SU-DHL-6 (cell line): ENCODE measurements around the gene UBC.

ENCODE experiments used
- H2AFZ ChIP-seq: fragments of 200-600 bp; sonication (generic); 2 replicates; pipeline ENCODE4 v1.6.1; 2014; ENCODE audit warnings: low read depth, mild to moderate bottlenecking, moderate library complexity, mixed read lengths, antibody characterized with exemption, low read length; ENCODE audit not compliant: severe bottlenecking
- H3F3A ChIP-seq: fragments of 200-600 bp; shearing (Covaris generic); 2 replicates; pipeline ENCODE4 v1.6.0; 2016; ENCODE audit warnings: antibody characterized with exemption, mild to moderate bottlenecking; ENCODE audit not compliant: insufficient read depth
- H3K27ac ChIP-seq: fragments of 200-600 bp; sonication (generic); 2 replicates; pipeline ENCODE4 v1.5.1; 2016; ENCODE audit warnings: low read depth, mild to moderate bottlenecking, low read length, moderate library complexity, mixed read lengths
- H3K27me3 ChIP-seq: fragments of 200-600 bp; sonication (generic), shearing (Covaris generic); 2 replicates; pipeline ENCODE4 v1.6.0; 2014; ENCODE audit warnings: mild to moderate bottlenecking, low read length
- H3K36me3 ChIP-seq: fragments of 200-600 bp; sonication (generic); 2 replicates; pipeline ENCODE4 v1.6.1; 2014; ENCODE audit warnings: mild to moderate bottlenecking, low read length, mixed read lengths
- H3K4me2 ChIP-seq: fragments of 300-600, 200-600 bp; shearing (Covaris generic), sonication (generic); 2 replicates; pipeline ENCODE4 v1.6.0; 2014; ENCODE audit warnings: low read length, low read depth, mild to moderate bottlenecking; ENCODE audit not compliant: poor library complexity, severe bottlenecking
- H3K4me3 ChIP-seq: fragments of 200-600 bp; sonication (generic); 2 replicates; pipeline ENCODE4 v1.5.1; 2014; ENCODE audit warnings: antibody characterized with exemption, low read length, mild to moderate bottlenecking, mixed read lengths; ENCODE audit not compliant: insufficient read depth, poor library complexity, severe bottlenecking
- H3K79me2 ChIP-seq: fragments of 200-600 bp; sonication (generic); 2 replicates; pipeline ENCODE4 v1.6.1; 2014; ENCODE audit warnings: mild to moderate bottlenecking, low read length, moderate library complexity; ENCODE audit not compliant: insufficient read depth
- H3K9ac ChIP-seq: fragments of 200-600 bp; sonication (generic); 2 replicates; pipeline ENCODE4 v1.7.0; 2014; ENCODE audit warnings: mild to moderate bottlenecking, low read length
- H3K9me2 ChIP-seq: fragments of 200-600 bp; sonication (generic); replicated peaks from 2 replicates; pipeline ENCODE4 v1.6.1; 2014; ENCODE audit warnings: low read length; ENCODE audit not compliant: insufficient read depth
- H3K9me3 ChIP-seq: fragments of 200-600 bp; sonication (generic); 2 replicates; pipeline ENCODE4 v1.6.1; 2014; ENCODE audit warnings: low read length, mixed read lengths; ENCODE audit not compliant: insufficient read depth
- H4K20me1 ChIP-seq: fragments of 200-600 bp; sonication (generic); 2 replicates; pipeline ENCODE4 v1.6.1; 2014; ENCODE audit warnings: low read depth, mild to moderate bottlenecking, antibody characterized with exemption, low read length, moderate library complexity, mixed read lengths
- EZH2phosphoT487 ChIP-seq: fragments of 200-600 bp; sonication (generic), shearing (Covaris generic); conservative IDR thresholded peaks from 2 replicates; pipeline ENCODE4 v1.6.1; 2018; ENCODE audit warnings: mild to moderate bottlenecking, antibody characterized with exemption, low read length, moderate library complexity, mixed read lengths
- TF ChIP-seq, protein P1 (sequence below): fragments of 200-600 bp; sonication (generic); IDR thresholded peaks from one replicate; pipeline ENCODE4 v1.5.1; 2017; ENCODE audit warnings: antibody characterized with exemption, mild to moderate bottlenecking, low read length, moderate library complexity; ENCODE audit not compliant: insufficient read depth, poor library complexity, severe bottlenecking

UBC gene

DNA sequence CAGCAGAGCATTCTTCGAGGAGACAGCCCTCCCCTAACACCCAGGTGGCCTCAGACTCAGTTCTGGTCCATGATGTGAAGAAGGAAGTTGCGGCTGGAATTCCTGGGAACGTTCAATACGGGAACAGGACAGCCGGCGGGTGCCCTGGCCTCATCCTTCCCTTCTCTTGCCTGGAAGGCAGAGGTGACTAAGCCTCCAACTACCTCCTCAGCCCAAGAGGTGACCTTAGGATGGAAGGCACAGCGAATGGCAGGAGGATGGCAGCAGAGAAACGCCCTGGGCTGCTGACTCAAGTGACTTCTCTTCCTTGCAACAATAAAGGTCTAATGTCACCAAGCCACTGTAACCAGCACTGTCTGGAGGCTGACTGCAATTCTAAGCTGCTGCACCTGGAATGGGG, 38.4 kb upstream of the UBC start:
- no peaks in the 10 kb centered on the region for H3K27me3 ChIP-seq
- H3K4me3 ChIP-seq = no peak overlapping the region
- no peak overlapping the region for H2AFZ ChIP-seq
- no peaks in the 10 kb centered on the region for H3F3A ChIP-seq
- no peaks in the 10 kb centered on the region for H3K36me3 ChIP-seq
- H3K4me2 ChIP-seq = no peak overlapping the region
- no peak overlapping the region for H3K27ac ChIP-seq
- TF ChIP-seq, protein P1, sequence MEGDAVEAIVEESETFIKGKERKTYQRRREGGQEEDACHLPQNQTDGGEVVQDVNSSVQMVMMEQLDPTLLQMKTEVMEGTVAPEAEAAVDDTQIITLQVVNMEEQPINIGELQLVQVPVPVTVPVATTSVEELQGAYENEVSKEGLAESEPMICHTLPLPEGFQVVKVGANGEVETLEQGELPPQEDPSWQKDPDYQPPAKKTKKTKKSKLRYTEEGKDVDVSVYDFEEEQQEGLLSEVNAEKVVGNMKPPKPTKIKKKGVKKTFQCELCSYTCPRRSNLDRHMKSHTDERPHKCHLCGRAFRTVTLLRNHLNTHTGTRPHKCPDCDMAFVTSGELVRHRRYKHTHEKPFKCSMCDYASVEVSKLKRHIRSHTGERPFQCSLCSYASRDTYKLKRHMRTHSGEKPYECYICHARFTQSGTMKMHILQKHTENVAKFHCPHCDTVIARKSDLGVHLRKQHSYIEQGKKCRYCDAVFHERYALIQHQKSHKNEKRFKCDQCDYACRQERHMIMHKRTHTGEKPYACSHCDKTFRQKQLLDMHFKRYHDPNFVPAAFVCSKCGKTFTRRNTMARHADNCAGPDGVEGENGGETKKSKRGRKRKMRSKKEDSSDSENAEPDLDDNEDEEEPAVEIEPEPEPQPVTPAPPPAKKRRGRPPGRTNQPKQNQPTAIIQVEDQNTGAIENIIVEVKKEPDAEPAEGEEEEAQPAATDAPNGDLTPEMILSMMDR = no peak
- no peak for TF ChIP-seq EZH2phosphoT487
- no peaks in the 10 kb centered on the region for H3K79me2 ChIP-seq
- H3K9me3 ChIP-seq = no peaks in the 10 kb centered on the region
- H3K9ac ChIP-seq = no peak overlapping the region
- no peaks in the 10 kb centered on the region for H4K20me1 ChIP-seq
- no peaks in the 10 kb centered on the region for H3K9me2 ChIP-seq

DNA sequence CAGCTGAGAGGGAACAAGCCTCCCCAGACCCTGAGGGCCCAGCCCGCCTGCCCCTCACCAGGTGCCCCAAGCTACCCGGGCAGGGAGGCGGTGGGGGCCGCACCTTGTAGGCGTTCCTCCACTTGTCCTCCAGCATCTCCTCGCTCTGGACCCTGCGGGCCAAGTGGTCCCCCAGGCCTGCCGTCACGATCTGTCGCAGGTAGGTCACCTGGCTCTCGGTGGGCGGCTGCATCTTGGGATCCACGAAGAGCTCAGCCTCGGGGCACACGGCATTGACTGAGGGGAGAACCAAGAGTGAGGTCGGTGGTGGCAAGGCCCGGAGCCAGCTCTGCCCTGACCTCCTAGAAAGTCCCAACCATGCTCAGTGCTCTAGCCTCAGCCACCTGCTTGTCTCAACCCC, 37.8 kb upstream of the UBC start:
- no peaks in the 10 kb centered on the region for H4K20me1 ChIP-seq
- no peak overlapping the region for H3K4me2 ChIP-seq
- H2AFZ ChIP-seq = no peak overlapping the region
- H3K36me3 ChIP-seq = no peaks in the 10 kb centered on the region
- no peaks in the 10 kb centered on the region for H3K9me3 ChIP-seq
- H3K9me2 ChIP-seq = no peaks in the 10 kb centered on the region
- H3F3A ChIP-seq = no peaks in the 10 kb centered on the region
- no peaks in the 10 kb centered on the region for H3K27me3 ChIP-seq
- H3K79me2 ChIP-seq = no peaks in the 10 kb centered on the region
- TF ChIP-seq EZH2phosphoT487 = no peak
- TF ChIP-seq, protein P1 = no peak
- no peak overlapping the region for H3K4me3 ChIP-seq
- no peak overlapping the region for H3K9ac ChIP-seq
- no peak overlapping the region for H3K27ac ChIP-seq

DNA sequence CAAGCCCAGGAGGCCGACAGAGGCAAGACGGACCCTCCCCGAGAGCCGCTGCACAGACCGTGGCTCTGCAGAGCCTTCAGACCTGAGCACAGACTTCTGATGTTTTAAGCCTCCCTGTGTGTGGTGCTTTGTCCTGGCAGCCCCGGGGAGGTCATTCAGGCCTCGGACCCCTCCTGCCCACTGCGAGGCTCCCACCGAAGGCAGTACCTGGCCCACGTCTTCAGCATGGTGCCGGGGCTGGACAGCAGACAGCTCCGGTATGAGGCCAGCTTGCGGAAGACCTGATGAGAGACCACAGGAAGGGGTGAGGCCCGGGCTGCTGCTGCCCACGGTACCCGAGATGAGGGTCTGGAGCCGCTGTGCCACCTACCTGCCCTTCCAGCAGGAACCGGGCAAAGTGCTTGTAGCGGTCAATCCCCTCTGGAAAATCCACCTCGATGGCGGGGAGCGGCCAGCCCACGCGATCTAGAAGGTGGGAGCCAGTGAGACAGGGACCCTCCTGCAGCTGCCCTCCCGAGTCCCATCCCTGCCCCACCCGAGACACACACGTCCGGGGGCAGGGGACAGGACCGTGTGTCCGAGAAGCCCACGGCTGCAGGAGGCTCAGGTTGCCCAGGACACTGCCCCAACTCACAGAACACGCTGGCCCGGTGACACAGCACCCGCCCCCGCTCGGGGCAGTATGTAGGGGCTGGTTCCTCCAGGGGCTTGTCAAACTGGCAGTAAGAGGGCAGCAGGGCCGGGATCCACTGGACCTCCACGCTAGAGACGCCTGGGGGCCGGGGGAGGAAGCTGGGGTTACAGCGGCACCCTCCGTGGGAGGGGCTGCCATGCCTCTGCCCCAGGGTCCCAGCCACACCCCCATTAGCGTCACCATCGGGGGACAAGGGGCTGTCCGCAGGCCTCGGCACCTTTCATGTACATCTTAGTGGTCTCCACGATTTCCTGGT, 35.6 kb upstream of the UBC start:
- no peak overlapping the region for H3K4me2 ChIP-seq
- no peaks in the 10 kb centered on the region for H4K20me1 ChIP-seq
- no peak for TF ChIP-seq EZH2phosphoT487
- TF ChIP-seq, protein P1 = no peak
- H3K9me2 ChIP-seq = no peaks in the 10 kb centered on the region
- H3K9ac ChIP-seq = no peak overlapping the region
- H3K79me2 ChIP-seq = no peaks in the 10 kb centered on the region
- H3K9me3 ChIP-seq = no peaks in the 10 kb centered on the region
- no peaks in the 10 kb centered on the region for H3K36me3 ChIP-seq
- H3K4me3 ChIP-seq = no peak overlapping the region
- H2AFZ ChIP-seq = no peak overlapping the region
- H3K27me3 ChIP-seq = no peaks in the 10 kb centered on the region
- no peak overlapping the region for H3K27ac ChIP-seq
- no peaks in the 10 kb centered on the region for H3F3A ChIP-seq
